HepG2 (cell line): ENCODE data around the gene FSD2. TPM values are rescaled to one million over a fixed set of nuclear protein-coding genes. Genes with fewer than 3 reads are reported as not detected.
A peak's percentile ranks its signal among the peaks of the same experiment; 100 is the strongest.

ENCODE experiments used
- BORCS8-MEF2B ChIP-seq: sonication (generic); formaldehyde crosslinking; IDR thresholded peaks from 2 replicates; pipeline ENCODE4 v1.8.0; 2022; ENCODE audit warnings: mild to moderate bottlenecking, missing genetic modification reagents
- FLYWCH1 ChIP-seq: sonication (generic); formaldehyde crosslinking; IDR thresholded peaks from 2 replicates; pipeline ENCODE4 v1.8.1; 2023; ENCODE audit warnings: mild to moderate bottlenecking, missing genetic modification reagents
- KLF11 ChIP-seq: IDR thresholded peaks from 2 replicates; pipeline ENCODE4 v1.6.1; 2016; ENCODE audit warnings: missing compliant biosample characterization
- MAZ ChIP-seq, 2 experiments: sonication (generic) in 1 of 2; formaldehyde crosslinking in 1 of 2; IDR thresholded peaks; 2 replicates each; pipeline versions ENCODE4 v1.5.0 to v1.6.1; 2012 to 2020; ENCODE audit warnings: low read depth in 2 of 2, mild to moderate bottlenecking in 2 of 2, borderline replicate concordance in 1 of 2, improper control_type of control experiment in 1 of 2, low read length in 1 of 2, missing genetic modification reagents in 1 of 2, moderate library complexity in 1 of 2
- NRL ChIP-seq: sonication (generic); formaldehyde crosslinking; IDR thresholded peaks from 2 replicates; pipeline ENCODE4 v1.5.0; 2020; ENCODE audit warnings: missing genetic modification reagents, mild to moderate bottlenecking, moderate library complexity, borderline replicate concordance
- U2AF1 ChIP-seq: fragments of 200-400 bp; formaldehyde crosslinking; optimal IDR thresholded peaks from 2 replicates; pipeline ENCODE3; 2017; ENCODE audit warnings: mild to moderate bottlenecking, low read depth, low read length
- U2AF2 ChIP-seq: fragments of 200-400 bp; formaldehyde crosslinking; IDR thresholded peaks from 2 replicates; pipeline ENCODE4 v1.6.1; 2017; ENCODE audit warnings: low read depth, mild to moderate bottlenecking, low read length
- XRCC5 ChIP-seq: fragments of 200-400 bp; formaldehyde crosslinking; optimal IDR thresholded peaks from 2 replicates; pipeline ENCODE3; 2017; ENCODE audit warnings: mild to moderate bottlenecking, low read length
- ZBTB42 ChIP-seq: sonication (generic); formaldehyde crosslinking; IDR thresholded peaks from 2 replicates; pipeline ENCODE4 v1.5.0; 2020; ENCODE audit warnings: mild to moderate bottlenecking, missing genetic modification reagents
- ZNF337 ChIP-seq: sonication (generic); formaldehyde crosslinking; IDR thresholded peaks from 2 replicates; pipeline ENCODE4 v1.5.1; 2020; ENCODE audit warnings: missing genetic modification reagents, low read depth, mild to moderate bottlenecking, borderline replicate concordance
- ZNF441 ChIP-seq: sonication (generic); formaldehyde crosslinking; IDR thresholded peaks from 2 replicates; pipeline ENCODE4 v1.7.0; 2021; ENCODE audit warnings: missing genetic modification reagents, borderline replicate concordance
- ZNF678 ChIP-seq: sonication (generic); formaldehyde crosslinking; IDR thresholded peaks from 2 replicates; pipeline ENCODE4 v1.4.0; 2020; ENCODE audit warnings: mild to moderate bottlenecking, missing genetic modification reagents
- ZNF749 ChIP-seq: sonication (generic); formaldehyde crosslinking; IDR thresholded peaks from 2 replicates; pipeline ENCODE4 v1.8.0; 2022; ENCODE audit warnings: mild to moderate bottlenecking, missing genetic modification reagents, moderate library complexity, borderline replicate concordance
- ZNF850 ChIP-seq: sonication (generic); formaldehyde crosslinking; conservative IDR thresholded peaks from 2 replicates; pipeline ENCODE4 v1.9.0; 2021; ENCODE audit warnings: mild to moderate bottlenecking, missing genetic modification reagents
- ZSCAN31 ChIP-seq: sonication (generic); formaldehyde crosslinking; IDR thresholded peaks from 2 replicates; pipeline ENCODE4 v1.5.0; 2020; ENCODE audit warnings: low read depth, mild to moderate bottlenecking, missing genetic modification reagents
- polyA plus RNA-seq, 8 experiments: library from polyadenylated mRNA; depleted of rRNA in 3 of 8; stranded (reverse) in 7 of 8; unstranded in 1 of 8; fragments of >200 nt; fragmentation: Illumina TruSeq in 4 of 8; extraction: Trizol in 4 of 8; gene quantifications; 2 replicates each; pipeline versions ENCODE4 v1.2.1 to v1.2.3, GENCODE V29; 2011 to 2016; ENCODE audit warnings: low read depth in 4 of 8, missing spikeins in 1 of 8, mixed read lengths in 1 of 8; ENCODE audit not compliant: insufficient read depth in 1 of 8
- total RNA-seq, 5 experiments: library from RNA; depleted of rRNA; stranded (reverse); fragments of >200 nt; fragmentation: Illumina TruSeq; extraction: Trizol; gene quantifications; 2 replicates each; pipeline ENCODE4 v1.2.3, GENCODE V29; 2016; ENCODE audit warnings: low read depth in 1 of 5
- TF ChIP-seq, protein P1 (sequence below): IDR thresholded peaks from 2 replicates; pipeline ENCODE4 v1.4.0; 2020; ENCODE audit warnings: mild to moderate bottlenecking, missing genetic modification reagents
- TF ChIP-seq, protein P2 (sequence below): sonication (generic); formaldehyde crosslinking; IDR thresholded peaks from 2 replicates; pipeline ENCODE4 v1.5.0; 2020; ENCODE audit warnings: mild to moderate bottlenecking, missing genetic modification reagents
- TF ChIP-seq, protein P3 (sequence below): sonication (generic); formaldehyde crosslinking; conservative IDR thresholded peaks from 2 replicates; pipeline ENCODE4 v1.4.0; 2020; ENCODE audit warnings: mild to moderate bottlenecking, missing genetic modification reagents, moderate library complexity

The FSD2 gene
- total and polyA plus RNA-seq, 2 of the 13 experiments (the other 11 are each of a cell fraction or from before 2014, with no cell fraction given), result not detected

DNA sequence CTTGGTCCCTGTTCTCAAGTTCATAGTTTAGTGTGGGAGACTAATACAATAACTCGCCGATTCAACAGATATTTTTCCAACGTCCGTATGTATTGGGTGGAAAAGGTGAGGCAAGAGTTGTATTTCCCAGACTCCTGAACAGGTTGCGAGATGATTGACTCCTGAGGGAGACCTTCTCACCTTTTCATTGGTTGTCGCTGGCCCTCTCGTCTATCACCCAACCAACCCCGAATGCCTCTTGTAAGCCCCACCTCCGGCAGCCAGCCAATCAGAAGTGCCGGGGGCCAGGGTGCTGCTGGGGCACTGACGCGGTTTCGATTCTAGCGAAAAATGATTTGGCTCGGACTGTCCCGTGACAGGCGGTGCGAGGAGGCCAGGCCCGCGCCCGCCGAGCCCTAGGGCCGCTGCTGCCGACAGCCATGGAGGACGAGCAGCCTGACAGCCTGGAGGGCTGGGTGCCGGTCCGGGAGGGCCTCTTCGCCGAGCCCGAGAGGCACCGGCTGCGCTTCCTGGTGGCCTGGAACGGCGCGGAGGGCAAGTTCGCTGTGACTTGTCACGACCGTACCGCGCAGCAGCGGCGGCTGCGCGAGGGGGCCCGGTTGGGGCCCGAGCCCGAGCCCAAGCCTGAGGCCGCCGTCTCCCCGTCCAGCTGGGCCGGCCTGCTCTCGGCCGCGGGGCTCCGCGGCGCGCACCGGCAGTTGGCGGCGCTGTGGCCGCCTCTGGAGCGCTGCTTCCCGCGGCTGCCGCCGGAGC lies 3.6 kb upstream of the FSD2 start, which contains the start of gene WHAMM (continued):
- TF ChIP-seq, protein P1, sequence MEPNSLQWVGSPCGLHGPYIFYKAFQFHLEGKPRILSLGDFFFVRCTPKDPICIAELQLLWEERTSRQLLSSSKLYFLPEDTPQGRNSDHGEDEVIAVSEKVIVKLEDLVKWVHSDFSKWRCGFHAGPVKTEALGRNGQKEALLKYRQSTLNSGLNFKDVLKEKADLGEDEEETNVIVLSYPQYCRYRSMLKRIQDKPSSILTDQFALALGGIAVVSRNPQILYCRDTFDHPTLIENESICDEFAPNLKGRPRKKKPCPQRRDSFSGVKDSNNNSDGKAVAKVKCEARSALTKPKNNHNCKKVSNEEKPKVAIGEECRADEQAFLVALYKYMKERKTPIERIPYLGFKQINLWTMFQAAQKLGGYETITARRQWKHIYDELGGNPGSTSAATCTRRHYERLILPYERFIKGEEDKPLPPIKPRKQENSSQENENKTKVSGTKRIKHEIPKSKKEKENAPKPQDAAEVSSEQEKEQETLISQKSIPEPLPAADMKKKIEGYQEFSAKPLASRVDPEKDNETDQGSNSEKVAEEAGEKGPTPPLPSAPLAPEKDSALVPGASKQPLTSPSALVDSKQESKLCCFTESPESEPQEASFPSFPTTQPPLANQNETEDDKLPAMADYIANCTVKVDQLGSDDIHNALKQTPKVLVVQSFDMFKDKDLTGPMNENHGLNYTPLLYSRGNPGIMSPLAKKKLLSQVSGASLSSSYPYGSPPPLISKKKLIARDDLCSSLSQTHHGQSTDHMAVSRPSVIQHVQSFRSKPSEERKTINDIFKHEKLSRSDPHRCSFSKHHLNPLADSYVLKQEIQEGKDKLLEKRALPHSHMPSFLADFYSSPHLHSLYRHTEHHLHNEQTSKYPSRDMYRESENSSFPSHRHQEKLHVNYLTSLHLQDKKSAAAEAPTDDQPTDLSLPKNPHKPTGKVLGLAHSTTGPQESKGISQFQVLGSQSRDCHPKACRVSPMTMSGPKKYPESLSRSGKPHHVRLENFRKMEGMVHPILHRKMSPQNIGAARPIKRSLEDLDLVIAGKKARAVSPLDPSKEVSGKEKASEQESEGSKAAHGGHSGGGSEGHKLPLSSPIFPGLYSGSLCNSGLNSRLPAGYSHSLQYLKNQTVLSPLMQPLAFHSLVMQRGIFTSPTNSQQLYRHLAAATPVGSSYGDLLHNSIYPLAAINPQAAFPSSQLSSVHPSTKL (CRISPR knock-in tag), result peak; percentile 39; the same call in 1 of the 2 replicates
- no peak for TF ChIP-seq ZNF850 (CRISPR knock-in tag)
- no peak for TF ChIP-seq FLYWCH1 (CRISPR knock-in tag)
- no peak for TF ChIP-seq U2AF2
- TF ChIP-seq ZNF749 (CRISPR knock-in tag), result peak; percentile 68; the same call in 1 of the 2 replicates
- TF ChIP-seq, protein P2, sequence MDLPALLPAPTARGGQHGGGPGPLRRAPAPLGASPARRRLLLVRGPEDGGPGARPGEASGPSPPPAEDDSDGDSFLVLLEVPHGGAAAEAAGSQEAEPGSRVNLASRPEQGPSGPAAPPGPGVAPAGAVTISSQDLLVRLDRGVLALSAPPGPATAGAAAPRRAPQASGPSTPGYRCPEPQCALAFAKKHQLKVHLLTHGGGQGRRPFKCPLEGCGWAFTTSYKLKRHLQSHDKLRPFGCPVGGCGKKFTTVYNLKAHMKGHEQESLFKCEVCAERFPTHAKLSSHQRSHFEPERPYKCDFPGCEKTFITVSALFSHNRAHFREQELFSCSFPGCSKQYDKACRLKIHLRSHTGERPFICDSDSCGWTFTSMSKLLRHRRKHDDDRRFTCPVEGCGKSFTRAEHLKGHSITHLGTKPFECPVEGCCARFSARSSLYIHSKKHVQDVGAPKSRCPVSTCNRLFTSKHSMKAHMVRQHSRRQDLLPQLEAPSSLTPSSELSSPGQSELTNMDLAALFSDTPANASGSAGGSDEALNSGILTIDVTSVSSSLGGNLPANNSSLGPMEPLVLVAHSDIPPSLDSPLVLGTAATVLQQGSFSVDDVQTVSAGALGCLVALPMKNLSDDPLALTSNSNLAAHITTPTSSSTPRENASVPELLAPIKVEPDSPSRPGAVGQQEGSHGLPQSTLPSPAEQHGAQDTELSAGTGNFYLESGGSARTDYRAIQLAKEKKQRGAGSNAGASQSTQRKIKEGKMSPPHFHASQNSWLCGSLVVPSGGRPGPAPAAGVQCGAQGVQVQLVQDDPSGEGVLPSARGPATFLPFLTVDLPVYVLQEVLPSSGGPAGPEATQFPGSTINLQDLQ (CRISPR knock-in tag), result no peak
- peak; percentile 11; the same call in 1 of the 2 replicates for TF ChIP-seq MAZ (IDR thresholded peaks at IDR 0.05; ENCODE audit: borderline replicate concordance, low read depth, low read length)
- TF ChIP-seq MAZ (CRISPR knock-in tag; IDR thresholded peaks at IDR 0.05; ENCODE audit: low read depth), result peak; percentile 59; the same call in 1 of the 2 replicates
- TF ChIP-seq U2AF1, result no peak
- TF ChIP-seq, protein P3, sequence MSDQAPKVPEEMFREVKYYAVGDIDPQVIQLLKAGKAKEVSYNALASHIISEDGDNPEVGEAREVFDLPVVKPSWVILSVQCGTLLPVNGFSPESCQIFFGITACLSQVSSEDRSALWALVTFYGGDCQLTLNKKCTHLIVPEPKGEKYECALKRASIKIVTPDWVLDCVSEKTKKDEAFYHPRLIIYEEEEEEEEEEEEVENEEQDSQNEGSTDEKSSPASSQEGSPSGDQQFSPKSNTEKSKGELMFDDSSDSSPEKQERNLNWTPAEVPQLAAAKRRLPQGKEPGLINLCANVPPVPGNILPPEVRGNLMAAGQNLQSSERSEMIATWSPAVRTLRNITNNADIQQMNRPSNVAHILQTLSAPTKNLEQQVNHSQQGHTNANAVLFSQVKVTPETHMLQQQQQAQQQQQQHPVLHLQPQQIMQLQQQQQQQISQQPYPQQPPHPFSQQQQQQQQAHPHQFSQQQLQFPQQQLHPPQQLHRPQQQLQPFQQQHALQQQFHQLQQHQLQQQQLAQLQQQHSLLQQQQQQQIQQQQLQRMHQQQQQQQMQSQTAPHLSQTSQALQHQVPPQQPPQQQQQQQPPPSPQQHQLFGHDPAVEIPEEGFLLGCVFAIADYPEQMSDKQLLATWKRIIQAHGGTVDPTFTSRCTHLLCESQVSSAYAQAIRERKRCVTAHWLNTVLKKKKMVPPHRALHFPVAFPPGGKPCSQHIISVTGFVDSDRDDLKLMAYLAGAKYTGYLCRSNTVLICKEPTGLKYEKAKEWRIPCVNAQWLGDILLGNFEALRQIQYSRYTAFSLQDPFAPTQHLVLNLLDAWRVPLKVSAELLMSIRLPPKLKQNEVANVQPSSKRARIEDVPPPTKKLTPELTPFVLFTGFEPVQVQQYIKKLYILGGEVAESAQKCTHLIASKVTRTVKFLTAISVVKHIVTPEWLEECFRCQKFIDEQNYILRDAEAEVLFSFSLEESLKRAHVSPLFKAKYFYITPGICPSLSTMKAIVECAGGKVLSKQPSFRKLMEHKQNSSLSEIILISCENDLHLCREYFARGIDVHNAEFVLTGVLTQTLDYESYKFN (CRISPR knock-in tag), result peak; percentile 30; the same call in 1 of the 2 replicates
- TF ChIP-seq ZNF441 (CRISPR knock-in tag), result no peak
- no peak for TF ChIP-seq XRCC5
- peak; percentile 67 for TF ChIP-seq NRL
- no peak for TF ChIP-seq ZBTB42 (CRISPR knock-in tag)
- TF ChIP-seq BORCS8-MEF2B (CRISPR knock-in tag), result peak; percentile 60; the same call in 1 of the 2 replicates
- peak; percentile 83; the same call in 1 of the 2 replicates for TF ChIP-seq ZNF678 (CRISPR knock-in tag)
- TF ChIP-seq ZSCAN31, result peak; percentile 79; the same call in 1 of the 2 replicates
- no peak for TF ChIP-seq KLF11 (CRISPR knock-in tag)
- TF ChIP-seq ZNF337 (CRISPR knock-in tag), result no peak
